SKM-1 treated with dmso at 0.1 percent for 144 hours (cell line): ENCODE results near the gene SGSM2.

Experiments used
- DNase-seq: peaks from one replicate; lab custom pipeline; 2025; ENCODE audit not compliant: unreplicated experiment; lab: John Stamatoyannopoulos, UW

SGSM2 gene

GRCh38 chr17:2336215-2336851 is 968 bp upstream of the SGSM2 start, which contains the start of gene TSR1:
TSS of gene TSR1 (minus strand) at chr17:2336457. CDS start at chr17:2336427, 30 bp downstream.
- peak; percentile 30 for DNase-seq

DNA sequence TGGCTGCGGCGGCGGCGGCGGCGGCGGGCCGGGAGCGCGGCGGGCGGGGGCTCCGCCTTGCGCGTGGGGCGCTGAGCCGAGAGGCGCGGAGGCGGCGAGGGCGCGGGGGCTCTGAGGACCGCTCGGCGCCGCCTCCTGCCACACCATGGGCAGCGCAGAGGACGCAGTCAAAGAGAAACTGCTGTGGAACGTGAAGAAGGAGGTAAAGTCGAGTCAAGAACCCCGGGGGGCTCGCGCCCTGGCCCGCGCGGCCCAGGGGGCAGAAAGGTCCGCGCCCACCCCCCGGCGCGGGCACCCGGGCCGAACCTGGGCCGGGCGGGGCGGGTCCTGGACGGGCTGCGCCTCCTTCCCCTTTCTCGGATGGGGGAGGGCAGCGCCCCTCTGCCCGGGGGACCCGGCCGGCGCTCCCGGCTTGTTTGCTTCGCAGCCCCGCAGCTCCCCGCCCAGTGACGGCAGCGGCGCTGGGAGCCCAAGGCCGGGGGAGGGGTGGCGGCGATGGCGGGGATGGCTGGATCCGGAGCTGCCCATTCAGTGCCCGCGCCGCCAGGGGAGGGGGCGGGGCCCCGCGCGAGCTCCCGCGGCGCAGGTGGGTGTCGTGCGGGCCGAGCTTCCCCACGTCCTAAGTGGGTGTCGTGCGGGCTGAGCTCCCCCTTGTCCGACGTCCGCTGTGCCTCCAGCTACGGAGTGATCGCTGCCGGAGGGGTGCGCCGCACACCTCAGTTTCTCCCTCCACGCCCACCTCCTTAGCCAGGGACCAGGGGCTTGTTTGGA is 428 bp downstream of the SGSM2 start:
- peak; percentile 0 for DNase-seq

GRCh38 chr17:2338315-2338657 is 985 bp downstream of the SGSM2 start:
- no peak for DNase-seq

- no peak for DNase-seq
Observed at GRCh38 chr17:2343421-2343820, 6.1 kb downstream of the SGSM2 start.

- no peak for DNase-seq
Observed at GRCh38 chr17:2344528-2344927, 7.2 kb downstream of the SGSM2 start.

DNA sequence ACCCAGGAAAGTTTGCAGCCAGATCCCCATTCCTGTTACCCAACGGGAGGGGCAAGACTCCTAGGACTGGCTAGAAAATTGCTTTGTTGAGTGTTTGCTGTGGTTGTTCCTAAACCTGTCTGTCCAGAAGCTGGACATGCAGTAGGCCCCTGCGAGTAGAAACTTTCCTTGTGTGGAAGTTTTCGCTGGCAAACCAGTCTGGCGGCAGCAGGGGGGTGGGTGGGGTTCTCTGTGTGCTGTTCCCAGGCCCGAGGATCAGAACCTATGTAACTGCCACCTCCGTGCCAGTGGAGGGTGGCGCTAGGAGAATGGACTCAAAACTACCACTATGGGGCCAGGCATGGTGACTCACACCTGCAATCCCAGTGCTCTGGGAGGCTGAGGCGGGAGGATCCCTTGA is 9.2 kb downstream of the SGSM2 start:
- DNase-seq = no peak

DNA sequence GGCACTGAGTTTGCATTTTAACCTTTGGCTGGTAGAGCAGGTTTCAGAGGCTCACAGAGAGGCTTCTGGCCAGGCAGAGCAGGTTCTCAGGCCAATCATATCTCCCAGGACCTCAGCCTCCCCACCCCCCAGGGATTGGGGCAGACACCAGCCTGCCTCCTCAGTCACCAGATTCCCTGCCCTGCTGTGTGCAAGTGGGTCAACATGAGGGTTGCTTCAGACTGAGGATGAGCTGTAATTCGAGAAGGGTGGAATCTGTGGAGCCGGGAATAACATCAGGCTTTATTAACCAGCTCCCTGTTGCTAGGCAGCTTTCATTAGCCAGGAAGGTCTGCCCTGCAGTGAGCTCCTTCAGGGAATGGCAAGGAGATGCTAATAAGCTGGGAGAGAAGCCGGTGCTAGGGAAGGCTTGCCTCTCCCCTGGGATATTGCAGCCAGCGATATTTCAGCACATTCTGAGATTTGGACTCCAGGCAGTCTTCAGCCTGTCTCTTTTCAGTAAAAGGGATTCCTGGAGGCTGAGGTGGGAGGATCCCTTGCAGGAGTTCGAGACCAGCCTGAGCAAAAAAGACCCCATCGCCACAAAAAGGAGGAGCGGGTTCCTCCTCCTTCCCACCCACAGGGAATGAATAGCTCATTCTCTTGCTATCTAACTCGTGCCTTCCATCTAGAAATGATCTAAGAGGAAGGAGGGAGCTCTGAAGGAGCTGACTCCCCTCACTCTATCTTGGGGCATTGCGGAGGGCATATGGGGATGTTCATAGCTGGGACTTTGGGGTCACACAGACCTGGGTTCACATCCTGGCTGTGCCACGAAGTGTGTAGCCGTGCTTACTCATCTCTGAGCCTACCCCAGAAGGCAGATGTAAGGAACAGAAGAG is 10.7 kb downstream of the SGSM2 start:
- DNase-seq = no peak

- DNase-seq = no peak
Observed at GRCh38 chr17:2351269-2351668, 14.0 kb downstream of the SGSM2 start.

- no peak for DNase-seq
Observed at GRCh38 chr17:2354311-2354710, 17.0 kb downstream of the SGSM2 start.

DNA sequence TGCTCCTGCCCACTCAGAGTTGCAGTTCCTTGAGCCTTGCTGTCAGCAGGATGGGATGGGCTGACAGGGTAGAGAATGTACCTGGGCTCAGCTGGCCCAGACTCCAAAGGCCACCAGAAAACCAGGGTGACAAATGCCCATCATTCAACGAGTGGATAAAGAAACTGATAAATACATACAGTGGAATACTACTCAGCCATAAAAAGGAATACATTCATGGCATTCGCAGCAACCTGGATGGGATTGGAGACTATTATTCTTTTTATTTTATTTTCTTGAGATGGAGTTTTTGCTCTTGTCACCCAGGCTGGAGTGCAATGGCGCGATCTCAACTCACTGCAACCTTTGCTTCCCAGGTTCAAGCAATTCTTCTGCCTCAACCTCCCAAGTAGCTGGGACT is 19.9 kb downstream of the SGSM2 start:
- DNase-seq = no peak

- DNase-seq = no peak
Observed at GRCh38 chr17:2357931-2358434, 20.7 kb downstream of the SGSM2 start.

DNA sequence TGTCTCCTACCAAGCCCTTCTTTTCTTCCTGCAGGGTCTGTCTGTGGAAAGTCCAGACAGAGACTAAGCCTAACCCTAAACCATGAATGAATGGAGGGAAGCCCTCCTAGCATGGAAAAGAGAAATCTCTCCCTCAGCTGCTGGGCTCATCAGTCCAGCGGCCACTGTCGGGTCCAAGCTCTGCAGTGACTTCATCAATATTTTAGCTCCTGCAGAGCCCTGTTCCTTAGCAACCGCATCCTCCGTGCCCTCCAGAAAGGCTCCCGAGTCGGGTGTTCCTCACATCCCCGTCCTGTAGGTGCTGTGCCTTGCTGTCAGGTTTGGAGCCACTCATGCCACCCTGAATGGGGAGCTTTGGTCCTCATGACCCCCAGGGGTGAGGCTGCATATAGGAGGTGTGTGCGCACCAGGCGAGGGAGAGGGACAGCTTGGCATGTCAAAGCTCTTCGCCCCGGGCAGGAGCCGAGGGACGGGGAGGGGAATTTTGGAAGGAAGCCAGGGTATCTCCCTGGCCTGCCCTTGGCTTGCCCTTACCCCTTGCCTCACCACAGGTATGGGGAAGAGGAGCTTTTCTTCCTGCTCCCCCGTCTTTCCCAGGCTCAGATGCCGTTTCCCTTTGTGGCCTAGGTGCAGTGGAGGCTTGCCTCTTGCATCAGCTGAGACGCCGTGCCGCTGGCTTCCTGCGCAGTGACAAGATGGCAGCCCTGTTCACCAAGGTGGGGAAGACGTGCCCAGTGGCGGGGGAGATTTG is 23.9 kb downstream of the SGSM2 start:
- no peak for DNase-seq

- DNase-seq = no peak
Observed at GRCh38 chr17:2362016-2362415, 24.7 kb downstream of the SGSM2 start.

DNA sequence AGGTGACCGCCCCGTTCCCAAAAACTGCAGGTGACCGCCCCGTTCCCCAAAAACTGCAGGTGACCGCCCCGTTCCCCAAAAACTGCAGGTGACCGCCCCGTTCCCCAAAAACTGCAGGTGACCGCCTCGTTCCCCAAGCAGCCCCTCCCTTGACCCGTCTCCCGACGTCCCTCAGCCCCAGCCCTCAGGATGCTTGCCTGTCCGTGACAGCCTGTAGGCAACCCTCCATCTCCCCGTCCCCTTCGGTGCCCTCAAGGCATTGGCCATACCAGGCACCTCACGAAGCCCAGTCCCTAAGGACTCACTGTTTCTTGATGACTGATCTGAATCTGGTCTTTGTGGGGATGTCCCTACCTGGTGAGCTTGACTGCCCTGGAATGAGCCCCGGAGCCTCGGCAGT is 25.1 kb downstream of the SGSM2 start:
- no peak for DNase-seq

GRCh38 chr17:2362881-2363280 is 25.6 kb downstream of the SGSM2 start:
- no peak for DNase-seq

GRCh38 chr17:2363318-2363717 is 26.0 kb downstream of the SGSM2 start:
- DNase-seq = no peak

DNA sequence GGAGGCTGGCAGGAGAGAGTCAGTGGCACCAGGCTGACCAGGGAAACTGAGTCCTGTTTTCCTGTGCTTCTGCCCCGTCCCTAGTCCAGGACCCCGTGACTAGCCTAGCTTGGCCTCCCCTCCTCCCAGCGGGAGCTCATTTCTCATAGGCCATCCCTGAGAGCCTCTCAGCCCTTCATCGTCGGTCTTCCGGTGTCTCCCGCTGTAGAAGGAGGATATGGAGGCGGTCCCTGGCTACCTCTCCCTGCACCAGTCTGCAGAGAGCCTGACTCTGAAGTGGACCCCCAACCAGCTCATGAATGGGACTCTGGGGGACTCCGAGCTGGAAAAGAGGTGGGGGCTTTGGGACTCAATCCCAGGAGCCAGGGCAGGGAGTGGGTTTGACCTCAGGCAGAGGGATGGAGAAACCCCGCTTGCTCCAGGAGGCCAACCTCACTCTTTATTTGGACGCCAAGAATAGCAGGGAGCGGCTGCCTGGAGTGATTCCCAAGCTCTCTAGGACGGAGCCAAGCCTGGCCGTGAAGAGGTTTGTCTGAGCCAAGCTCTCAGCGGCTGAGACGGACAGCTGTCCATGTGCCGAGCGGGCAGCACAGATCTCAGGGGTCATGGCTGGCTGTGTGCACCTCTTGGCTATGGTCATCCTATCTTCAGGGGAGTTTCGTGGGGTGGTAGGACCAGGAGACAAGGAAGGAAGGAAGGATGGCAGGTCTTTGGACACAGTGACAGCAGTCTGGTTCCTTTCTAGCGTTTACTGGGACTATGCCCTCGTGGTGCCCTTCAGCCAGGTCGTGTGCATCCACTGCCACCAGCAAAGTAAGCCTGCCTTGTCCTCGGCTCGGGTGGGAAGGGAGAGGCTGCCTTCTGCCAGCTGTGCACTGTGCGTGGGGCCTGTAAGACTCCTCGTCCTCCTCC is 26.8 kb downstream of the SGSM2 start:
- DNase-seq = no peak

GRCh38 chr17:2364763-2365116 is 27.4 kb downstream of the SGSM2 start:
- DNase-seq = no peak

DNA sequence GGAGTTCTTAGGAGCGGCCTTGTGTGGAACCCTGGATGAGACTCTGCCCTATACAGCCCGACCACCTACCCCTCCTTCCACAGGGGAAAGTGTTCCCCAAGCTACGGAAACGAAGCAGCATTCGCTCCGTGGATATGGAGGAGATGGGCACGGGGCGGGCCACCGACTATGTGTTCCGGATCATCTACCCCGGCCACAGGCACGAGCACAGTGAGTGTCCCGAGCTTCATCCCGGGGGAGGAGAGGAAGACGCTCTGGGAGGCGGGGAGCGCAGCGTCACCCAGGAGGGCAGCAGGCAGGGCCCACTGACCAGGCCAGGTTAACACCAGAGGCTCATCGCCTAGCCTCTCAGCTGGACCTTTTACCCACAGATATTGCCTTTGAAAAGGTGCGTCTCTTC is 27.8 kb downstream of the SGSM2 start:
- DNase-seq = no peak
